B cell (primary cell): Measurements from ENCODE around the gene EXOC4.

Experiments used
- CTCF ChIP-seq: fragments of 200-600 bp; IDR thresholded peaks from one replicate; pipeline ENCODE4 v1.8.0; 2022; ENCODE audit warnings: antibody characterized with exemption, mild to moderate bottlenecking
- EZH2 ChIP-seq: IDR thresholded peaks from 2 replicates; pipeline ENCODE4 v1.6.1; 2012; ENCODE audit warnings: borderline replicate concordance, low read depth, mild to moderate bottlenecking, moderate library complexity, low read length; ENCODE audit not compliant: insufficient read depth, poor library complexity, severe bottlenecking

DNA sequence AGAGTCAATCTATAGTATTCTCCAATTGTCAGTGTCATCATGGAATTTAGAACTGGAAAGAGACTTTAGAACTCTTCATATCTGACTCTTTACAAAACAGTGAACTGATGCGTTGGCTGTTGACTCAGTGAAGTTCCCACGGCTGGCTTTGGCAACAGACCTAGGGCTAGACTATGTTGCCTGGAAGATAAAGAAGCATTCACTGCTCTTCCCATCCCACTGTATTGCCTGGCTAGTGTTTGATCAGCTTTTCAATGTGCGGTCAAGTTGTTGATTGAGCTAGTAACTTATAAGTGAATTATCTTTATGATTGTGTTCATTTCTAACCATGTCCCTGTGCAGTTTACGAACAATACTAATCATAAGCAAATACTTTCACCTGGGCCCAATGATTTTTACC lies 508.6 kb downstream of the EXOC4 start:
- TF ChIP-seq CTCF (no peak), EZH2 (no peak)
